ENCODE data around the gene UBE2J1.

DNA sequence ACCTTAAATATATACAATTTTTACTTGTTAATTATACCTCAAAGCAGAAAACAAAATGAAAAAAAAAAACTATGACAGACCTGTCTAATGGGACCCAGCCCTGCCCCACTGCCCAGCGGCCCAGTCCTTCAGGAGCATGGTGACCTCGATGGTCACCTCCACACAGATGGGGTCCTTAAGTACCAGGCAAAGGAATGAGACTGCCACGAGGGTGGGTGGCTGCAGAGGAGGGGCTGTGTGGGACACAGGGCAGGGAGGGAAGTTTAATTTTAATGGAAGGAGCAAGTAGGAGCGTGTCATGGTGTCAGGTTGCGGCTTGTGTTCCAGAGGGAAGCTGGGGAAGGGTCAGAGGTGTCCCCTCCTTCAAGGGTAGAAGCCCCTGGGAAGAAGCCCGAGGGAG is 66.0 kb downstream of the UBE2J1 start:
- TF ChIP-seq, protein P1, sequence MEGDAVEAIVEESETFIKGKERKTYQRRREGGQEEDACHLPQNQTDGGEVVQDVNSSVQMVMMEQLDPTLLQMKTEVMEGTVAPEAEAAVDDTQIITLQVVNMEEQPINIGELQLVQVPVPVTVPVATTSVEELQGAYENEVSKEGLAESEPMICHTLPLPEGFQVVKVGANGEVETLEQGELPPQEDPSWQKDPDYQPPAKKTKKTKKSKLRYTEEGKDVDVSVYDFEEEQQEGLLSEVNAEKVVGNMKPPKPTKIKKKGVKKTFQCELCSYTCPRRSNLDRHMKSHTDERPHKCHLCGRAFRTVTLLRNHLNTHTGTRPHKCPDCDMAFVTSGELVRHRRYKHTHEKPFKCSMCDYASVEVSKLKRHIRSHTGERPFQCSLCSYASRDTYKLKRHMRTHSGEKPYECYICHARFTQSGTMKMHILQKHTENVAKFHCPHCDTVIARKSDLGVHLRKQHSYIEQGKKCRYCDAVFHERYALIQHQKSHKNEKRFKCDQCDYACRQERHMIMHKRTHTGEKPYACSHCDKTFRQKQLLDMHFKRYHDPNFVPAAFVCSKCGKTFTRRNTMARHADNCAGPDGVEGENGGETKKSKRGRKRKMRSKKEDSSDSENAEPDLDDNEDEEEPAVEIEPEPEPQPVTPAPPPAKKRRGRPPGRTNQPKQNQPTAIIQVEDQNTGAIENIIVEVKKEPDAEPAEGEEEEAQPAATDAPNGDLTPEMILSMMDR (IDR thresholded peaks at IDR 0.05; ENCODE audit: low read depth, low read length), result no peak
- TF ChIP-seq, protein P2, sequence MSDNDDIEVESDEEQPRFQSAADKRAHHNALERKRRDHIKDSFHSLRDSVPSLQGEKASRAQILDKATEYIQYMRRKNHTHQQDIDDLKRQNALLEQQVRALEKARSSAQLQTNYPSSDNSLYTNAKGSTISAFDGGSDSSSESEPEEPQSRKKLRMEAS (IDR thresholded peaks at IDR 0.05; ENCODE audit: low read depth, low read length), result no peak
- TF ChIP-seq POLR2A (IDR thresholded peaks at IDR 0.05; ENCODE audit: extremely low read depth, insufficient read length) (no peak), MYC (IDR thresholded peaks at IDR 0.05; ENCODE audit: low read depth, low read length) (no peak)
